Suprapubic skin (tissue), 4 donors: Measurements from ENCODE around the gene MGAT5.

Source experiments
- EP300 ChIP-seq: sonication (generic); formaldehyde crosslinking; IDR thresholded peaks from one replicate; pipeline ENCODE4 v1.6.1; 2017; ENCODE audit warnings: antibody characterized with exemption
- POLR2A ChIP-seq, 2 donors: fragments of 450-650 bp; IDR thresholded peaks; one replicate each; pipeline ENCODE4 v1.6.1; 2017; ENCODE audit warnings: antibody characterized with exemption in 2 of 2, mild to moderate bottlenecking in 2 of 2, moderate library complexity in 2 of 2
- POLR2AphosphoS5 ChIP-seq, 3 donors: sonication (generic); formaldehyde crosslinking; IDR thresholded peaks; one replicate each; pipeline ENCODE4 v1.6.1; 2017; ENCODE audit warnings: antibody characterized with exemption in 3 of 3
- TF ChIP-seq, protein P1 (sequence below), 2 donors: fragments of 200-600 bp in 1 of 2; fragments of 450-650 bp in 1 of 2; sonication (generic) in 1 of 2; IDR thresholded peaks; one replicate each; pipeline ENCODE4 v1.5.1; 2016 to 2019; ENCODE audit warnings: antibody characterized with exemption in 2 of 2, mild to moderate bottlenecking in 1 of 2, moderate library complexity in 1 of 2

DNA sequence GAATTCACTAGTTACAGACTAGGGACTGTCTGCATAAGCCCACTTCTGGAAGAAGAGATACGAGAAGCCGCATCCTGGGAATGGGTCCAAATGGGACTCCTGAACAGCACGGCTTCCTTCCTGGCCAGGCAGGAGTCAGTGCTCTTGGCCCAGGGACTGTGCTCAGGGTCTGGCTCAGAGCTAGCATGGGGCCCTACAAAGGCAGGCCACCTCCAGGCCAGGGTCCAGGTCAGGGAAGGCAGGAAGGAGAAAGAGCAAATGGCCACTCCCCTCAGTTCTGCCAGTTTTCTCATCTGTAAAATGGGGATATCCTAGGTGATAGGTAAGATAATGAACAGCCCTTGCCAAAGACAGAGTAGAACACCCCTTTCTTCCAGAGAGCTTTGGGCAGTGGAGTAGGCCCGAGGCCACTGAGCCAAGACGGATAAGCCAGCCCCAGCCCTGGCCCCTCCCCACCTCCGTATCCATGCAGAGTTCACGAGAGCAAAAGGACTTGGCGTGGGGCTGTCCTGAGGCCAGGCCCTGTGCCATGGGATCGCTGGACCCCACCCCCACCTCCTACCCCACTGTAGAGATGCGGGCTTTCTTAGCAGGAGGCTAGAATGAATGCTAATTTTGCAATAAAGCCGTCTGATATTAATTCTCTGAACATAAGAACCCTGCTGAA lies 190.1 kb downstream of the MGAT5 start:
- no peak for TF ChIP-seq POLR2AphosphoS5 (IDR thresholded peaks at IDR 0.05)
- no peak for TF ChIP-seq EP300
- TF ChIP-seq, protein P1, sequence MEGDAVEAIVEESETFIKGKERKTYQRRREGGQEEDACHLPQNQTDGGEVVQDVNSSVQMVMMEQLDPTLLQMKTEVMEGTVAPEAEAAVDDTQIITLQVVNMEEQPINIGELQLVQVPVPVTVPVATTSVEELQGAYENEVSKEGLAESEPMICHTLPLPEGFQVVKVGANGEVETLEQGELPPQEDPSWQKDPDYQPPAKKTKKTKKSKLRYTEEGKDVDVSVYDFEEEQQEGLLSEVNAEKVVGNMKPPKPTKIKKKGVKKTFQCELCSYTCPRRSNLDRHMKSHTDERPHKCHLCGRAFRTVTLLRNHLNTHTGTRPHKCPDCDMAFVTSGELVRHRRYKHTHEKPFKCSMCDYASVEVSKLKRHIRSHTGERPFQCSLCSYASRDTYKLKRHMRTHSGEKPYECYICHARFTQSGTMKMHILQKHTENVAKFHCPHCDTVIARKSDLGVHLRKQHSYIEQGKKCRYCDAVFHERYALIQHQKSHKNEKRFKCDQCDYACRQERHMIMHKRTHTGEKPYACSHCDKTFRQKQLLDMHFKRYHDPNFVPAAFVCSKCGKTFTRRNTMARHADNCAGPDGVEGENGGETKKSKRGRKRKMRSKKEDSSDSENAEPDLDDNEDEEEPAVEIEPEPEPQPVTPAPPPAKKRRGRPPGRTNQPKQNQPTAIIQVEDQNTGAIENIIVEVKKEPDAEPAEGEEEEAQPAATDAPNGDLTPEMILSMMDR (IDR thresholded peaks at IDR 0.05) = no peak
- no peak for TF ChIP-seq POLR2A (IDR thresholded peaks at IDR 0.05)
